Measurements from ENCODE around the gene CRB3.
A peak's percentile ranks its signal among the peaks of the same experiment; 100 is the strongest.

GRCh38 chr19:6424195-6424938, 39.7 kb upstream of the CRB3 start, which contains the start of gene KHSRP:
- TF ChIP-seq POLR2AphosphoS5 (IDR thresholded peaks at IDR 0.05; ENCODE audit: low read depth, low read length) (peak; percentile 65; the same call in 1 of the 2 replicates), TAF1 (IDR thresholded peaks at IDR 0.05; ENCODE audit: borderline replicate concordance, insufficient read depth, low read length) (no peak), SIN3A (IDR thresholded peaks at IDR 0.05; ENCODE audit: borderline replicate concordance, insufficient read depth, low read length) (no peak), REST (IDR thresholded peaks at IDR 0.05; ENCODE audit: insufficient read depth in 1 of 2, low read depth in 2 of 2, low read length in 2 of 2) (no peak), FOXP2 (optimal IDR thresholded peaks at IDR 0.05; ENCODE audit: borderline replicate concordance, extremely low read depth, extremely low read length, insufficient read depth) (no peak)
